Adrenal gland (tissue), 5 donors: ENCODE results near the gene PMVK.
"Not testable (repeated sequence)": the region's sequence is repeated elsewhere in the genome, so short reads cannot be mapped to it uniquely, and the experiment has no call there.

Source experiments
- POLR2A ChIP-seq, 2 donors: fragments of 450-650 bp; IDR thresholded peaks; one replicate each; pipeline ENCODE4 v1.6.1; 2017; ENCODE audit warnings: antibody characterized with exemption in 2 of 2, mild to moderate bottlenecking in 2 of 2, moderate library complexity in 1 of 2
- TF ChIP-seq, protein P1 (sequence below), 6 experiments: fragments of 450-650 bp in 4 of 6; fragments of 200-600 bp in 2 of 6; sonication (generic) in 1 of 6; IDR thresholded peaks; 1 replicate in 5 of 6; 2 replicates in 1 of 6; pipeline versions ENCODE4 v1.5.1 to v1.8.0; 2016 to 2021; ENCODE audit warnings: antibody characterized with exemption in 6 of 6, mild to moderate bottlenecking in 2 of 6, moderate library complexity in 1 of 6
- donor health status: DM: no; HTN: no; CAD: no.

GRCh38 chr1:154908129-154908528, 28.4 kb downstream of the PMVK start:
- TF ChIP-seq, protein P1, sequence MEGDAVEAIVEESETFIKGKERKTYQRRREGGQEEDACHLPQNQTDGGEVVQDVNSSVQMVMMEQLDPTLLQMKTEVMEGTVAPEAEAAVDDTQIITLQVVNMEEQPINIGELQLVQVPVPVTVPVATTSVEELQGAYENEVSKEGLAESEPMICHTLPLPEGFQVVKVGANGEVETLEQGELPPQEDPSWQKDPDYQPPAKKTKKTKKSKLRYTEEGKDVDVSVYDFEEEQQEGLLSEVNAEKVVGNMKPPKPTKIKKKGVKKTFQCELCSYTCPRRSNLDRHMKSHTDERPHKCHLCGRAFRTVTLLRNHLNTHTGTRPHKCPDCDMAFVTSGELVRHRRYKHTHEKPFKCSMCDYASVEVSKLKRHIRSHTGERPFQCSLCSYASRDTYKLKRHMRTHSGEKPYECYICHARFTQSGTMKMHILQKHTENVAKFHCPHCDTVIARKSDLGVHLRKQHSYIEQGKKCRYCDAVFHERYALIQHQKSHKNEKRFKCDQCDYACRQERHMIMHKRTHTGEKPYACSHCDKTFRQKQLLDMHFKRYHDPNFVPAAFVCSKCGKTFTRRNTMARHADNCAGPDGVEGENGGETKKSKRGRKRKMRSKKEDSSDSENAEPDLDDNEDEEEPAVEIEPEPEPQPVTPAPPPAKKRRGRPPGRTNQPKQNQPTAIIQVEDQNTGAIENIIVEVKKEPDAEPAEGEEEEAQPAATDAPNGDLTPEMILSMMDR (IDR thresholded peaks at IDR 0.05) = not testable (repeated sequence)
- TF ChIP-seq POLR2A (IDR thresholded peaks at IDR 0.05) = not testable (repeated sequence)
